Left lung (tissue), 10 donors: ENCODE results near the gene ARTN. TPM values are rescaled to one million over a fixed set of nuclear protein-coding genes. Genes with fewer than 3 reads are reported as not detected.

Source experiments
- ATAC-seq: fragments of 200-7000 bp; cut with Tn5 transposase; one replicate; pipeline ENCODE4 v1.9.1; 2020; ENCODE audit warnings: moderate library complexity
- DNase-seq, 4 donors: peaks; one replicate each; pipeline ENCODE4 v3.0.0-alpha.2; 2013 to 2020
- H3K27ac ChIP-seq, 2 donors: fragments of 200-600 bp; sonication (generic) in 1 of 2; one replicate each; pipeline versions ENCODE4 v1.5.0 to v1.8.0; 2020 to 2021
- H3K27me3 ChIP-seq, 2 donors: fragments of 200-600 bp; sonication (generic) in 1 of 2; one replicate each; pipeline versions ENCODE4 v1.5.0 to v1.8.0; 2020 to 2021
- H3K36me3 ChIP-seq, 2 donors: fragments of 200-600 bp; sonication (generic) in 1 of 2; one replicate each; pipeline versions ENCODE4 v1.5.0 to v1.8.0; 2020 to 2021
- H3K4me1 ChIP-seq, 2 donors: fragments of 200-600 bp; one replicate each; pipeline ENCODE4 v1.8.0; 2021
- H3K4me3 ChIP-seq, 2 donors: fragments of 200-600 bp; sonication (generic) in 1 of 2; one replicate each; pipeline versions ENCODE4 v1.5.0 to v1.8.0; 2020 to 2021; ENCODE audit warnings: mild to moderate bottlenecking in 1 of 2
- H3K9me3 ChIP-seq, 2 donors: fragments of 200-600 bp; sonication (generic) in 1 of 2; one replicate each; pipeline versions ENCODE4 v1.5.0 to v1.8.0; 2020 to 2021
- intact Hi-C, 2 donors: fragments of 100-400 bp; cut with DNase I; formaldehyde crosslinking; loops; one replicate each; pipeline versions ENCODE4 v1.11.2 to v1.14.2; 2022
- polyA plus RNA-seq, 6 donors: library from polyadenylated mRNA; unstranded; fragments of 120-200 nt; gene quantifications; one replicate each; pipeline ENCODE4 v1.2.1, GENCODE V29; 2013; ENCODE audit not compliant: insufficient read length in 6 of 6
- total RNA-seq, 2 donors: library from RNA; stranded (reverse); fragmentation: NEBNext Ultra II Directional; extraction: Animal tissue kit (Norgen Biotek cat#: 25700); gene quantifications; one replicate each; pipeline ENCODE4 v1.2.1, GENCODE V29; 2021
- TF ChIP-seq, protein P1 (sequence below), 2 donors: fragments of 200-600 bp; sonication (generic) in 1 of 2; IDR thresholded peaks; one replicate each; pipeline versions ENCODE4 v1.5.0 to v1.8.0; 2021; ENCODE audit warnings: antibody characterized with exemption in 2 of 2
- donor health status: DM: no; HTN: yes; CAD: no.
- donor health status: DM: no; HTN: no; CAD: no.

ARTN gene
- total and polyA plus RNA-seq, 8 donors, result 1.8 to 4.2 (median 2.5) TPM

DNA sequence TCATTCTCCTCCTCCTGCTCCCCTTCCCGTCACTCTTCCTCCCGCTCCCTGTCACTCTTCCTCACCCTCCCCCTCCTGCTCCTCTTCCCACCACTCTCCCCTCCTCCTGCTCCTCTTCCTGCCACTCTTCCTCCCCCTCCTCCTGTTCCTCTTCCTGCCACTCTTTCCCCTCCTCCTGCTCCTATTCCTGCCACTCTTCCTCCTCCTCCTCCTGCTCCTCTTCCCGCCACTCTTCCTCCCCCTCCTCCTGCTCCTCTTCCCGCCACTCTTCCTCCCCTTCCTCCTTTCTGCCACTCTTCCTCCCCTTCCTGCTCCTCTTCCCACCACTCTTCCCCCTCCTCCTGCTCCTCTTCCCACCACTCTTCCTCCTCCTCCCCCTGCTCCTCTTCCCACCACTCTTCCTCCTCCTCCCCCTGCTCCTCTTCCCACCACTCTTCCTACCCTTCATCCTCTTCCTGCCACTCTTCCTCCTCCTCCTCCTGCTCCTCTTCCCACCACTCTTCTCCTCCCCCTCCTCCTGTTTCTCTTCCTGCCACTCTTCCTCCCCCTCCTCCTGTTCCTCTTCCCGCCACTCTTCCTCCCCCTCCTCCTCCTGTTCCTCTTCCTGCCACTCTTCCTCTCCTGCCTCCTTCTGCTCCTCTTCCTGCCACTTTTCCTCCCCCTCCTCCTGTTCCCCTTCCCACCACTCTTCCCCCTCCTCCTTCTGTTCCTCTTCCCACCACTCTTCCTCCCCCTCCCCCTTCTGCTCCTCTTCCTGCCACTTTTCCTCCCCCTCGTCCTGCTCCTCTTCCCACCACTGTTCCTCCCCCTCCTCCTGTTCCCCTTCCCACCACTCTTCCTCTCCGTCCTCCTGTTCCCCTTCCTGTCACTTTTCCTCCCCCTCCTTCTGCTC is 28.7 kb upstream of the ARTN start:
- Histone ChIP-seq H3K27ac (no peak overlapping the region), H3K9me3 (no peaks in the 10 kb centered on the region), H3K4me3 (no peak overlapping the region), H3K27me3 (no peaks in the 10 kb centered on the region), H3K4me1 (no peaks in the 10 kb centered on the region), H3K36me3 (peaks cover 0 to 18% of the 10 kb centered on the region in 2 donors)
- ATAC-seq (no peak), DNase-seq (no peak)
- intact Hi-C loops, result no loop called here
- TF ChIP-seq, protein P1, sequence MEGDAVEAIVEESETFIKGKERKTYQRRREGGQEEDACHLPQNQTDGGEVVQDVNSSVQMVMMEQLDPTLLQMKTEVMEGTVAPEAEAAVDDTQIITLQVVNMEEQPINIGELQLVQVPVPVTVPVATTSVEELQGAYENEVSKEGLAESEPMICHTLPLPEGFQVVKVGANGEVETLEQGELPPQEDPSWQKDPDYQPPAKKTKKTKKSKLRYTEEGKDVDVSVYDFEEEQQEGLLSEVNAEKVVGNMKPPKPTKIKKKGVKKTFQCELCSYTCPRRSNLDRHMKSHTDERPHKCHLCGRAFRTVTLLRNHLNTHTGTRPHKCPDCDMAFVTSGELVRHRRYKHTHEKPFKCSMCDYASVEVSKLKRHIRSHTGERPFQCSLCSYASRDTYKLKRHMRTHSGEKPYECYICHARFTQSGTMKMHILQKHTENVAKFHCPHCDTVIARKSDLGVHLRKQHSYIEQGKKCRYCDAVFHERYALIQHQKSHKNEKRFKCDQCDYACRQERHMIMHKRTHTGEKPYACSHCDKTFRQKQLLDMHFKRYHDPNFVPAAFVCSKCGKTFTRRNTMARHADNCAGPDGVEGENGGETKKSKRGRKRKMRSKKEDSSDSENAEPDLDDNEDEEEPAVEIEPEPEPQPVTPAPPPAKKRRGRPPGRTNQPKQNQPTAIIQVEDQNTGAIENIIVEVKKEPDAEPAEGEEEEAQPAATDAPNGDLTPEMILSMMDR (IDR thresholded peaks at IDR 0.05), result no peak

DNA sequence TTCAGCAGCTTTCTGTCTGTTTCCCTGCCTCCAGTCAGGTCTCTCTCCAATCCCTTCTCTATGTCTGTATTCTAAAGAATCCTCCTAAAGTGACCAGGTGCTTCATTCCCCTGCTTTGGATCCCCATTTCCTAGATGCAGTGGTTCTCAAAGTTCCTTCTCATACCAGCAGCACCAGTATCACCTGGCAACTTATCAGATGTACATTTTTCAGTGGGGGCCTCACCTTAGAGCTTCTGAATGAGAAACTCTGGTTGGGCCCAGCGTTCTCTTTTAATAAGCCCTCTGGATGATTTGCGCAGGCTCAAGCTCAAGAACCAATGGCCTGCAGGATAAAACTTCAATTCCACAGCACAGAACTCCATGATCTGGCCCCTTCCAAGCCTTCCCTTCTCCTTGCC is 25.4 kb upstream of the ARTN start:
- Histone ChIP-seq H3K9me3 (no peaks in the 10 kb centered on the region), H3K4me3 (no peak overlapping the region), H3K36me3 (peaks cover 0 to 9% of the 10 kb centered on the region in 2 donors), H3K27me3 (no peaks in the 10 kb centered on the region), H3K4me1 (no peaks in the 10 kb centered on the region), H3K27ac (no peak overlapping the region)
- ATAC-seq, result no peak
- no peak for DNase-seq
- TF ChIP-seq, protein P1 (IDR thresholded peaks at IDR 0.05), result no peak
- intact Hi-C loops, result no loop called here

DNA sequence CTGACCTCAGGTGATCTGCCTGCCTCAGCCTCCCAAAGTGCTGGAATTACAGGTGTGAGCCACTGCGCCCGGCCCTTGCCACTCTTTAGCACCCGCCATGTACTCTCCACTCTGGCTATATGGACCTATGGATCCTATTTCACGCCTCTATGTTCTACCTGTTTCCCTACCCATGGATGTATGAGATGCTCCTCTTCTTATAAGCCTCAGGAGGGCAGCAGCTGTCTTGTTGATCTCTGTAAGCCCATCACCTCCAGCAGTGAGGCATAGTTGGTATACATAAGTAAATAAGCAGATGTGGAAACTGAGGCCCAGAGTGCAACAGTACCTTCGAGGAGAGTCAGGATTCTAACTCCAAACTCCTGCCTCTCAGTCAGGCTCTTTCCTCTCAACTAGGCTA is 24.7 kb upstream of the ARTN start:
- TF ChIP-seq, protein P1 (IDR thresholded peaks at IDR 0.05), result no peak
- no peaks in the 10 kb centered on the region for H3K27me3 ChIP-seq
- ATAC-seq (no peak), DNase-seq (peak in 1 of 4 donors; percentile 2)
- H3K4me3 ChIP-seq, result no peak overlapping the region
- no peak overlapping the region for H3K27ac ChIP-seq
- intact Hi-C loops, result no loop called here
- no peaks in the 10 kb centered on the region for H3K9me3 ChIP-seq
- H3K4me1 ChIP-seq, result no peaks in the 10 kb centered on the region
- peaks cover 0 to 9% of the 10 kb centered on the region in 2 donors for H3K36me3 ChIP-seq

DNA sequence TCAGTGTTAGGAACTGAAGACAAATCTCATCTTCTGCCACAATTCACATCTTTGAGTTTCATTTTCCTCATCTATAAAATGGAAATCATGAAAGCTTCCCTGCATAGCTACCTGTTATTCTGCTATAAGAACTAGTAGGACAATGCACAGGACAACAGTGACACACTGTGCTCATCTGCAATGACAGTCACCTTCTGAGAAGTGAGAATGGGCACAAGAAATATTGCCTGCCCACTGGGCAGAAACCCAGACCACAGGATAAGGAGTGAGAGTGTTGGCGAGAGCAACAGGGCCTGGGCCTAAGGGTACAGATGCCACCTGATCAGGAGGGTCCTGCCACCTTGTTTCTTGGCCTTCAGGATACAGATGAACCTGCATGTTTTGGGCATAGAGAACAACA is 23.3 kb upstream of the ARTN start:
- no peak overlapping the region for H3K4me3 ChIP-seq
- H3K27ac ChIP-seq, result no peak overlapping the region
- no peak for DNase-seq
- TF ChIP-seq, protein P1 (IDR thresholded peaks at IDR 0.05), result no peak
- intact Hi-C loops, result no loop called here
- no peak for ATAC-seq
- H3K4me1 ChIP-seq, result no peaks in the 10 kb centered on the region
- H3K36me3 ChIP-seq, result peaks cover 0 to 9% of the 10 kb centered on the region in 2 donors
- no peaks in the 10 kb centered on the region for H3K9me3 ChIP-seq
- H3K27me3 ChIP-seq, result no peaks in the 10 kb centered on the region

DNA sequence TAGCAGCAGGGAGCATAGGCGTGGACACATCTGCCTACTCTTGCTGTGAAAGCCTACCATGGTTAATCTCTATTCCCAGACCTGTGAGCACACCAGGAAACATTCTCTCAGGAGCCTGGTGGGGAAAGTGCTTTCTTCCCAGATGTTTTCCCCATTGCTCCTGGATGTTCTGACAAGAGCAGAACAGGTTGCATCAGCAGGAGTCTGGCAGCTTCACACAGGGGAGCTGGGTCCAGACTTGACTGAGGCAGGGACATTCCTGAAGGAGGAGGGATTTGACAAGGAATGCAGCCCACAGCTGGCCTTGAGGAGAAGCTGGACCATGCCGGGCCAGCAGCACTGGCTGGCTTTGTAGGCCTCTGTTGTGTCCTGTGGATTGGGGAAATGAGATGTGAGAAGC is 21.0 kb upstream of the ARTN start:
- Histone ChIP-seq H3K4me3 (no peak overlapping the region), H3K4me1 (no peaks in the 10 kb centered on the region), H3K36me3 (peaks cover 0 to 9% of the 10 kb centered on the region in 2 donors), H3K27ac (no peak overlapping the region), H3K9me3 (no peaks in the 10 kb centered on the region), H3K27me3 (no peaks in the 10 kb centered on the region)
- ATAC-seq (no peak), DNase-seq (no peak)
- TF ChIP-seq, protein P1 (IDR thresholded peaks at IDR 0.05), result no peak
- intact Hi-C loops, result no loop called here
